Effector memory CD4-positive, alpha-beta T cell (primary cell): ENCODE measurements around the gene RAB8B.
A peak's percentile ranks its signal among the peaks of the same experiment; 100 is the strongest.

Experiments
- DNase-seq, 3 donors: peaks; one replicate each; pipeline ENCODE4 v3.0.0-alpha.2; 2020
- H3K27ac ChIP-seq: 2 replicates; pipeline ENCODE4 v1.7.0; 2013; ENCODE audit warnings: mild to moderate bottlenecking, low read length, moderate library complexity; ENCODE audit not compliant: insufficient read depth, poor library complexity, severe bottlenecking
- H3K27me3 ChIP-seq: replicated peaks from 2 replicates; pipeline ENCODE4 v1.7.0; 2013; ENCODE audit warnings: mild to moderate bottlenecking, low read length; ENCODE audit not compliant: insufficient read depth, control insufficient read depth, poor library complexity, severe bottlenecking
- H3K36me3 ChIP-seq: 2 replicates; pipeline ENCODE4 v1.7.0; 2013; ENCODE audit warnings: mild to moderate bottlenecking, low read length, moderate library complexity; ENCODE audit not compliant: control insufficient read depth, insufficient read depth
- H3K4me1 ChIP-seq: 2 replicates; pipeline ENCODE4 v1.7.0; 2013; ENCODE audit warnings: low read length, mild to moderate bottlenecking; ENCODE audit not compliant: control insufficient read depth, insufficient read depth, poor library complexity, severe bottlenecking
- H3K4me3 ChIP-seq: 2 replicates; pipeline ENCODE4 v1.7.0; 2013; ENCODE audit warnings: low read length, low read depth, mild to moderate bottlenecking; ENCODE audit not compliant: insufficient read depth, poor library complexity, severe bottlenecking
- H3K9me3 ChIP-seq: 2 replicates; pipeline ENCODE4 v1.7.0; 2013; ENCODE audit warnings: mild to moderate bottlenecking, low read length, moderate library complexity; ENCODE audit not compliant: control insufficient read depth

The RAB8B gene

DNA sequence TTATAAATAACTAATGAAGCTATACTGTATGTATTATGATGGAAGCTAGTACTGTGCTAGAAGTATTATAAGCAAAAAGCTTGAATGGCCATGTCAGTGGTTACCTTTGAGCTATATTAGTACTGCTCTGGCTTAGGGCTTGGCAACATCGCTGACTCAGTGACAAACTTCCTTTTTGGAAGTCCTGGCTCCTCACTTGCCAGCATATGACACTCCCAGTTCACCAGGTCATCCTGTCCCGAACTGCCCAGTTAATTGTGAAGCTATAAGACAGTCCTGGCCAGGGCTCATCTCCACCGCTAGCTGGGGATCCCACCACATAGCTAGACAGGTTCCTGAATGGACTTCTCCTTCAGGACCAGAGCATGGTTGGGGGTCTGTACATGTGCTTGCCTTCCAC, 31.9 kb downstream of the RAB8B start:
- H3K9me3 ChIP-seq: no peaks in the 10 kb centered on the region
- H3K27me3 ChIP-seq: no peaks in the 10 kb centered on the region
- H3K4me3 ChIP-seq: no peak overlapping the region
- no peak for DNase-seq
- H3K27ac ChIP-seq: no peak overlapping the region
- H3K36me3 ChIP-seq: peaks cover 9% of the 10 kb centered on the region
- H3K4me1 ChIP-seq: no peaks in the 10 kb centered on the region

DNA sequence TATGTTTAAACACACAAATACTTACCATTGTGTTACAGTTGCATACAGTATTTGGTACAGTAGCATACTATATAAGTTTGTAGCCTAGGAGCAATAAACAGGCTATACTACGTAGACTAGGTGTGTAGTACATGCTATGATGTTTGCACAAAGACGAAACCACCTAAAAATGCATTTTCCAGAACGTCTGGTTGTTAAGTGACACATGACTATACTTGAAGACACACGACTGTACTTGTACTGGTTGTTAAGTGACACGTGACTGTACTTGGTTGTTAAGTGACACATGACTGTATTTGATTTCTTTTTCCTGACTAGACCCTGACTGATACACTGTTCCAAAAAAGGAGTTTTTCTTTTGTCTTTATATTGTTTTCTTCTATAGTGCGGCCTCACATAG, 34.1 kb downstream of the RAB8B start:
- DNase-seq: no peak
- H3K27ac ChIP-seq: no peak overlapping the region
- peaks cover 2% of the 10 kb centered on the region for H3K4me1 ChIP-seq
- no peak overlapping the region for H3K4me3 ChIP-seq
- H3K9me3 ChIP-seq: no peaks in the 10 kb centered on the region
- peaks cover 9% of the 10 kb centered on the region for H3K36me3 ChIP-seq
- H3K27me3 ChIP-seq: no peaks in the 10 kb centered on the region

DNA sequence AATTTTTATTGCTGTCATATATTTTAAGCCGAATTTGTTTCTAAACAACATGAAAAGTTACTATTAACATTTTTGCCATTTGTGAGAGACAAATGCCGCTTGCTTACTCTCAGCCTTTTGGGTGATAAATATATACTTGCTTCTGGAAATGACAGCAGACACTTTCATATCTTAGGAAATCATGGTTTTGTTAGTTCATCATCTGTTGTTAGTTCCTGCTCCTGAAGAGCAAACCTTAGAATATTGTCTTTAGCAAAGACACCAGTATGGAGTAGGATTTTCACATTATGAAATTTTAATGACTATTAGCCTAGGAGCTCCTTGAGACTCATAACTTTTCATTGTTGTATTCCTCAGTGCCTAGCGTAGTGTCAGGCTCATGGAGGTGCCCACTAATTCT, 36.0 kb downstream of the RAB8B start:
- no peak overlapping the region for H3K4me3 ChIP-seq

DNA sequence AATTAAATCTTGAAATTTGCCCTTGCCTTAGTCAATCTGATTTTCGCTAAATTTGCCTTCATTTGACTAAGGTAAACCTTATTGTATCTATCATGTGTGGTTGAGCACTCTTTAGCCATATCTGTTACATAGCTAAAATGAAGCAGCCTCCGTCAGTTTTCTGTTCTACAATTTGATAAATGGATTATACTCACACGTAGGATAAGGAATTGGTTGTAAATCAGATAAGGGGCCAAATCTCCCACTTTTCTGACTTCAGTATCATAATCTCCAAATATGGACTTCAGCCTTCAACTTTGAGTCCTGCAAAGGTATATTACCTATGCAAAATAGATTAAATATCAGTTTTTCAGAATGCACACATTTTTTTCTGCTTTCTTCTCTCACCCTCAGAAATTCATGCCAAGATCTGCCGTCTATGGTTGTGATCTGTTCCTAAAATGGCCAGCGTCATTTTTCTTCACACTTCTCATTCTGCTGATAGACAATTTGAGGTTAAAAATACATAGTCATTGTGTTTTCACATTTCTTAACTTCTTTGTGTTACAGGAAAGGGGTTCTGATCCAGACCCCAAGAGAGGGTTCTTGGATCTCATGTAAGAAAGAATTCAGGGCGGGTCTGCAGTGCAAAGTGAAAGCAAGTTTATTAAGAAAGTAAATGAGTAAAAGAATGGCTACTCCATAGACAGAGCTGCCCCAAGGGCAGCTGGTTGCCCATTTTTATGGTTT, 36.9 kb downstream of the RAB8B start:
- Histone ChIP-seq H3K9me3 (no peaks in the 10 kb centered on the region), H3K4me1 (peaks cover 9% of the 10 kb centered on the region), H3K4me3 (no peak overlapping the region), H3K27ac (peak overlapping the region; percentile 16), H3K36me3 (peaks cover 9% of the 10 kb centered on the region), H3K27me3 (no peaks in the 10 kb centered on the region)
- no peak for DNase-seq

More for the DNA sequence above, 36.0 kb downstream of the RAB8B start:
- Histone ChIP-seq H3K4me1 (peaks cover 9% of the 10 kb centered on the region), H3K36me3 (peaks cover 9% of the 10 kb centered on the region), H3K27me3 (no peaks in the 10 kb centered on the region), H3K9me3 (no peaks in the 10 kb centered on the region), H3K27ac (no peak overlapping the region)
- no peak for DNase-seq

DNA sequence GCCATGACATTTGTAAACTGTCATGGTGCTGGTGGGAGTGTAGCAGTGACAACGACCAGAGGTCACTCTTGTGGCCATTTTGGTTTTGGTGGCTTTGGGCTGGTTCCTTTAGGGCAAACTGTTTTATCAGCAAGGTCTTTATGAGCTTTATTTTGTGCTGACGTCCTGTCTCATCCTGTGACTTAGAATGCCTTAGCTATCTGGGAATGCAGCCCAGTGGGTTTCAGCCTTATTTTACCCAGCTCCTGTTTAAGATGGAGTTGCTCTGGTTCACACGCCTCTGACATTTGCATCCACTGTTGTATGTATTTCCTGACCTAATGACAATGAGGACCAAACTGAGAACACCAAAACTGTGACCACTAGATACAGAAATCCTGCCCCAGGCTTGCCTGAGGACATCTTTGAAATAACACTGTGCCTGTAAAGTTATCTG, 37.6 kb downstream of the RAB8B start:
- H3K27me3 ChIP-seq: no peaks in the 10 kb centered on the region
- no peaks in the 10 kb centered on the region for H3K9me3 ChIP-seq
- peaks cover 12% of the 10 kb centered on the region for H3K4me1 ChIP-seq
- no peak overlapping the region for H3K27ac ChIP-seq
- no peak overlapping the region for H3K4me3 ChIP-seq
- no peak for DNase-seq
- peaks cover 9% of the 10 kb centered on the region for H3K36me3 ChIP-seq

DNA sequence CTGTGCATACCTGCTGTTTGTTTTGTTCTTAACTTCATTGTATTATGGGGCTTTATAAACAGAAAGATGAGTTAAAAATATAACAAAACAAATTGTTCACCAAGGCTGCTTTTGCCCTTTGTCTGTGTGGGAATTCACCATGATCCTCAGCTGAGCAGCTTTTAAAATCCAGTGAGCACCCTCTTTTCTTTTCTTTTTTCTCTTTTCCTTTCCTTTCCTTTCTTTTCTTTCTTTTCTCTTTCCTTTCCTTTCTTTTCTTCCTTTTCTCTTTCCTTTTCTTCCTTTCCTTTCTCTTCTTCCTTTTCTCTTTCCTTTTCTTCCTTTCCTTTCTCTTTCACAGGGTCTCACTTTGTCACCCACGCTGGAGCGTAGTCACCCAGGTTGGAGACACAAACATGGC, 38.3 kb downstream of the RAB8B start:
- Histone ChIP-seq H3K4me1 (peaks cover 19% of the 10 kb centered on the region), H3K36me3 (peaks cover 9% of the 10 kb centered on the region), H3K4me3 (no peak overlapping the region), H3K9me3 (no peaks in the 10 kb centered on the region), H3K27me3 (no peaks in the 10 kb centered on the region), H3K27ac (no peak overlapping the region)
- DNase-seq: no peak

DNA sequence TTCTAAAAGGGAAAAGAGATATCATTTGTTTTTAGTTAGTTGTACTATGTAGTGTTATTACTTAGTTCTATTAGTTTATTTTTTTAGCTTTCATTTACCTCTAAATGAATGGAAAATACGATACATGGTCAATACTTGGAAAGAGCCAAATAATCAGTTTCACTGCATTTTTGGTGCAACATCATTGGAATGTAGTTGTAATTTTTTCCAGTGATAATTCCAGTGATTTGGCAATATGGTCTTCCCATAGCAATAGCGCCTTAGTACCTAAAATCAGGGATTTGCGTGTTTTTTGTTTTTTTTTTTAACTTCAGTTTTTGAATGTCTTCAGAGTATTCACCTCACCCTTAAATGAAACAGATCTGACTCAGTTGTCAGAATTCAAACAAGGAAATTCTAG, 41.8 kb downstream of the RAB8B start:
- H3K4me1 ChIP-seq: peaks cover 29% of the 10 kb centered on the region
- no peak for DNase-seq
- H3K36me3 ChIP-seq: no peaks in the 10 kb centered on the region
- H3K27ac ChIP-seq: peak overlapping the region; percentile 41
- H3K4me3 ChIP-seq: no peak overlapping the region
- no peaks in the 10 kb centered on the region for H3K27me3 ChIP-seq
- no peaks in the 10 kb centered on the region for H3K9me3 ChIP-seq

DNA sequence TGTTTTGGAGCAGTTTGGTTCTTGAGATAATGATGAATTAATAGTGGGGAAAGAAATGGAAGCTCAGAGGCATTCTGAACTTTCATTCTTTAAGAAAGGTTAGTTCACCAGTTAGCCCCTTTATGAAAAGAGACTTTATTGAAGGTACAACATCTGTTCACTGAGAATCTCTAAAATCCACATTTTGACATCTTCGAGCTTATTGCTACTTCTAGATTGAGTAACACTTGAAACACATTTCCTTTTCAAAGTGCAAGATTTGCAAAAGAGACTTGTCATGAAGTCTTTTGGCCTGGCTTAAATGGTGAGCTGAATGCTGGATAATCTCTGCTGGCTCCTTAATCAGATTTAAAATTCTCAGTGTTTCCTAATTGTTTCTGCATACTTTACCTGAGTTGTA, 42.3 kb downstream of the RAB8B start:
- H3K36me3 ChIP-seq: no peaks in the 10 kb centered on the region
- peaks cover 29% of the 10 kb centered on the region for H3K4me1 ChIP-seq

DNA sequence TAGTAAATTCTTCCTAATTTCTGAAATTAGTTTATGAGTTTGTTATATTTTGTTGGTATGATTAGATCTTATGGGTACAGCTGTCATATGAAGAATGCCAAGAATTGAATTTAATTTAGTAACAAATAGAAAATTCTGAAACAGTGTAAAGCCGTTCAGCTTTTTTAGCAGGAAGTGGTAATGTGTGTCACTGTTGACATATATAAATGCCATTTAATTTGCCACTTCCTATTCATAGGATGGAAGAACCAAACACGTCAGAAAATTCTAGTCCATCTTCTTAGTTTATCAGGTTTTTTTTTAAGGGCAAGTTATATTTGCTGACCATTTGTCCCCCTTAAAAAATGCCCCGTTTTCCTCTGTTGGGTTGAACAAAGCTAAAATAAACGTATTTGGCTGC, 43.0 kb downstream of the RAB8B start:
- Histone ChIP-seq H3K36me3 (no peaks in the 10 kb centered on the region), H3K9me3 (no peaks in the 10 kb centered on the region), H3K27me3 (no peaks in the 10 kb centered on the region), H3K4me3 (no peak overlapping the region), H3K27ac (peak overlapping the region; percentile 63), H3K4me1 (peaks cover 29% of the 10 kb centered on the region)
- DNase-seq: no peak

More for the DNA sequence above, 42.3 kb downstream of the RAB8B start:
- no peaks in the 10 kb centered on the region for H3K9me3 ChIP-seq
- H3K27ac ChIP-seq: peak overlapping the region; percentile 63
- no peak for DNase-seq
- H3K27me3 ChIP-seq: no peaks in the 10 kb centered on the region
- no peak overlapping the region for H3K4me3 ChIP-seq

DNA sequence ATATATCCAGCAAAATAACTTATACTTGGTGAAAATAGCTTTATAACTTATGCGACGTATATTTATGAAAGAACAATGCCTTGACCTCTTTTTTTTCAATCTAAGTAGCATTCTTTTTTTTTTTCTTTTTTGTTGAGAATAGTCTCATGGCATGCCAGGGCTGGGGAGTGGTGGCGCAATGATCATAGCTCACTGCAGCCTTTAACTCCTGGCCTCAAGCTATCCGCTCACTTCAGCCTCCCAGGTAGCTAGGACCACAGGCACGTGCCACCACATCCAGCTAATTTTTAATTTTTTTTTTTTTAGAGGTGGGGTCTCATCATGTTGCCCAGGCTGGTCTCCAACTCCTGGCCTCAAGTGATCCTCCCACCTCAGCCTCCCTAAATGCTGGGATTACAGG, 43.5 kb downstream of the RAB8B start:
- Histone ChIP-seq H3K27ac (no peak overlapping the region), H3K36me3 (no peaks in the 10 kb centered on the region), H3K4me3 (no peak overlapping the region), H3K4me1 (peaks cover 28% of the 10 kb centered on the region), H3K27me3 (no peaks in the 10 kb centered on the region), H3K9me3 (no peaks in the 10 kb centered on the region)
- no peak for DNase-seq
